Epidermal melanocyte (primary cell): ENCODE measurements around the gene DOCK4.

ENCODE experiments used
- DNase-seq: peaks from one replicate; pipeline ENCODE4 v3.0.0; 2011; ENCODE audit warnings: low spot score; ENCODE audit not compliant: insufficient read length

The DOCK4 gene

DNA sequence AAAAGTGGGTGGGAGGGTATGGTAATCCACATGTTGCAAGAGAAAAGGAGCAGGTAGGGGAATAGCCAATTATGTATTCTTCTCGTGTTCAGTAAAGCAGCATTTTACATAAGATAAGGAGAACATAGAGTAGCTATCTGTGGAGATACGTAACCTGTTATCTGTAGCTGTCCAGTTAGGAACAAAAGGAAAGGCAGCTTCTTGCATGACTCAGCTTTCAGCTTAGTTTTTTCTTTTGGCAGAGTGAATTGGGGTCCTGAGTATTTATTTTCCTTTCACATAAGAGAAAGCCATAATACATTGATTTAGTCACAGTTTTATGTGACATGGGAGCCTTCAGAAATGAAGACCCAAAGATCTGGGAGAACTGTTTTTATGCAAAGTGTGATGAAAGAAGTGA is 527.2 kb downstream of the DOCK4 start:
- DNase-seq = no peak

DNA sequence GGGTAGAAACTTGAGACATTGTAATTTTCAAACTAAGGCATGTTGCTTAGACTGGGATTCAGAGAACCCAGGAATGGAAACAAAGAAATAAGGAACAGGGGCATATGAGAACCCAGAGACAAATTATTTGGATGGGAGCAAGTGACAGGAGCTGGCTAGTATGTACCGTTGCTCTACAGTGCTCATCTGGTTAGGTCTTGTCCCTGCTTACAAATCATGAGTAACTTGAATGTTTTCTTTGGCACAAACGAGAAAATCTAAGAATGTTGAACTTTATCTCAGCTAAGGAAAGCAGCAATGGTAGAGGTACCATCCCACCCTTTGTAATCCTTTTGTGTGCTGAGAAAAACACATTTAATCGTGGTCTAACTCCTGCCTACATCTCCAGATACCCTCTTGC is 527.9 kb downstream of the DOCK4 start:
- no peak for DNase-seq

DNA sequence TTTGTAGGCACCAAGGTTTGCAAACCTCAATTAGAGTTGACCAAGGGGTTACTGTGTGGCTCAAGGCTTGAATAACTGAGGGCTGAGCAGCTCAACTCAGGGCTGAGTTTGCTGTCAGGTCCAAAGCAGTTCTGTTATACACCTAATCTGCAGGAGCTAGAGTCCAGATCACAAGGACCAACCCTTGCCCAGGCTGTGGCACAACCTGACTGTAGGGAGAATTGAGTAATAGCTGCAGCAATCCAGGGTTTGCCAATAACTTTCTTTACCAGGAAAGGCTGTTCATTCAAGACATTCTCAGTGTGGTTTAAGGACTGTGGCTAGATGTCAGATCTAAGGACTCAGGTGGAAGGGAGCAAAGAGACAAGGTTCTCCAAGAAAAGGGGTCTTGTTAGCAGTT is 528.4 kb downstream of the DOCK4 start:
- DNase-seq = no peak

DNA sequence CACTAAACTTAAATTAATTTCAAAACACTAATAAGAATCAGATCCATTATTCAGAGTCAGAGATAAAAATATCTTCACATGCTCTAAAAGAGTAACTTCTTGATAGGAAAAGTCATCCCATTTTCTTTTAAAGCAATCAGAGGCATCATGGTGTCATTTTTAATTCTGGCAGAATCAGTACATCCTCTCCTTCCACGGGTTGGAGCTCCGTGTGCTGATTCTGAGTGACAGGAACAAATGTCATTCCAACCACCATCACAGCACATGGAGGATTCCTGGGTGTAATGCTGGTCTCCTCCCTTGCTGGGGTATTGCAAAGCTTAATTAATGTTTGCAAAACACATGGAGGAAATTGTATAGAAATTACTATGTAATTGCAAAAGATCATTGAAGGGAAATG is 529.4 kb downstream of the DOCK4 start:
- no peak for DNase-seq
